Measurements from ENCODE around the gene SORT1. TPM values are rescaled to one million over a fixed set of nuclear protein-coding genes. Genes with fewer than 3 reads are reported as not detected.
"Not testable (repeated sequence)": the region's sequence is repeated elsewhere in the genome, so short reads cannot be mapped to it uniquely, and the experiment has no call there.

The SORT1 gene
- total and polyA plus RNA-seq, 4 donors = 47.3 to 310 (median 96.9) TPM

GRCh38 chr1:109286762-109287161, 111.0 kb downstream of the SORT1 start:
- H3K27me3 ChIP-seq (ENCODE audit: control insufficient read depth in 1 of 2, insufficient read depth in 2 of 2, low read length in 1 of 2); H3K27ac ChIP-seq (ENCODE audit: low read depth in 1 of 2, low read length in 2 of 2); H3K4me3 ChIP-seq (ENCODE audit: low read length in 2 of 2); H3K9me3 ChIP-seq (ENCODE audit: control insufficient read depth, low read length); DNase-seq; H3K4me1 ChIP-seq (ENCODE audit: control insufficient read depth in 1 of 2, insufficient read depth in 2 of 2, low read length in 2 of 2); H3K36me3 ChIP-seq (ENCODE audit: control insufficient read depth in 1 of 2, insufficient read depth in 2 of 2, low read length in 1 of 2); ATAC-seq (ENCODE audit: low FRiP score): not testable (repeated sequence)
- intact Hi-C loops (cut with DNase I) = loop anchor here in 1 of 2 donors (10.0 kb wide), 1 partner anchor 58 kb away; no protein-coding TSS in a partner anchor
- 91 to 92% methylated on average over 5 of the region's 5 CpGs for WGBS, 2 donors

DNA sequence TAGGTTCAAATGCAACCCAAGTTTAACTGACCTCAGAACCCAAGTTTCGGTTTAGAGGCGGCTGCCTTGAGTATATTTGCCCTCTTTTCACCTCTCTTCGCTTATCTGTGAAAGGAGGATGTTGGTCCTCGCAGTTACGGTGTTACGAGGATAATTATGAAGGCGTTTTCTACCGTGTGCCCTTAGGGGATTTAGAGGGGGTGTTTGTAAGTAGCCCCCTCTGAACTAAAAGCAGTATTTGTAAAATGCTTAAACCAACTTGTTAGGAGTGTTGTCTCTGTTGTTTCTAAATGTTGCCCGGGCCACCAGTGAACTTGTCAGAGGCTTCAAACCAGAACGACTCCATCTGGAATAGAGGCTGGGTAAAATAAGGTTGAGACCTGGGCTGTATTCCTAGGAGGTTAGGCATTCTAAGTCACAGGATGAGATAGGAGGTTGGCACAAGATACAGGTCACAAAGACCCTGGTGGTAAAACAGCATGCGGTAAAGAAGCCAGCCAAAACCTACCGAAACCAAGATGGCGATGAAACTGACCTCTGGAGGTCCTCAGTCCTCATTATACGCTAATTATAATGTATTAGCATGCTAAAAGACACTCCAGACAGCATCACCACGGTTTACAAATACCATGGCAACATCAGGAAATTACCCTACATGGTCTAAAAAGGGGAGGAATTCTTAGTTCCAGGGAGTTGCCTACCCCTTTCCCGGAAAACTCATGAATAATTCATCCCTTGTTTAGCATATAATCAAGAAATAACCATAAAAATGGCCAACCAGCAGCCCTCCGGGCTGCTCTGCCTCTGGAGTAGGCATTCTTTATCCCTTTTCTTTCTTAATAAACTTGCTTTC, 113.7 kb downstream of the SORT1 start:
- WGBS, 2 donors = 33 to 35% methylated on average over 17 of the region's 17 CpGs
- Histone ChIP-seq H3K9me3 (ENCODE audit: control insufficient read depth, low read length) (no peaks in the 10 kb centered on the region), H3K4me3 (ENCODE audit: low read length in 2 of 2) (peak overlapping the region; percentile 28 to 51), H3K27me3 (ENCODE audit: control insufficient read depth in 1 of 2, insufficient read depth in 2 of 2, low read length in 1 of 2) (no peaks in the 10 kb centered on the region), H3K36me3 (ENCODE audit: control insufficient read depth in 1 of 2, insufficient read depth in 2 of 2, low read length in 1 of 2) (no peaks in the 10 kb centered on the region), H3K27ac (ENCODE audit: low read depth in 1 of 2, low read length in 2 of 2) (peak overlapping the region; percentile 86 to 92), H3K4me1 (ENCODE audit: control insufficient read depth in 1 of 2, insufficient read depth in 2 of 2, low read length in 2 of 2) (no peaks in the 10 kb centered on the region)
- no peak for ATAC-seq (ENCODE audit: low FRiP score)
- intact Hi-C loops (cut with DNase I) = loop anchor here (2.0 to 10.0 kb wide), 3 partner anchors 21 to 115 kb away; no protein-coding TSS in a partner anchor
- DNase-seq = no peak

- DNase-seq (peak; percentile 98), ATAC-seq (ENCODE audit: low FRiP score) (peak; percentile 99)
- WGBS, 2 donors = 0 to 1% methylated on average over 46 to 56 of the region's 56 CpGs
- no peaks in the 10 kb centered on the region for H3K36me3 ChIP-seq (ENCODE audit: control insufficient read depth in 1 of 2, insufficient read depth in 2 of 2, low read length in 1 of 2)
- no peaks in the 10 kb centered on the region for H3K9me3 ChIP-seq (ENCODE audit: control insufficient read depth, low read length)
- peak within 1 kb of the TSS; percentile 28 to 51 for H3K4me3 ChIP-seq (ENCODE audit: low read length in 2 of 2)
- no peaks in the 10 kb centered on the region for H3K4me1 ChIP-seq (ENCODE audit: control insufficient read depth in 1 of 2, insufficient read depth in 2 of 2, low read length in 2 of 2)
- no peaks in the 10 kb centered on the region for H3K27me3 ChIP-seq (ENCODE audit: control insufficient read depth in 1 of 2, insufficient read depth in 2 of 2, low read length in 1 of 2)
- intact Hi-C loops (cut with DNase I) = loop anchor here (2.0 to 10.0 kb wide), 2 partner anchors 62 to 116 kb away; no protein-coding TSS in a partner anchor
- H3K27ac ChIP-seq (ENCODE audit: low read depth in 1 of 2, low read length in 2 of 2) = peak within 1 kb of the TSS; percentile 86 to 92
Measured at GRCh38 chr1:109282952-109283747, 114.6 kb downstream of the SORT1 start, which contains the start of gene PSRC1. Gene PSRC1 (minus strand): TSS chr1:109283145.

- no peaks in the 10 kb centered on the region for H3K9me3 ChIP-seq (ENCODE audit: control insufficient read depth, low read length)
- H3K27me3 ChIP-seq (ENCODE audit: control insufficient read depth in 1 of 2, insufficient read depth in 2 of 2, low read length in 1 of 2) = no peaks in the 10 kb centered on the region
- WGBS, 2 donors = 1 to 3% methylated on average over 10 of the region's 10 CpGs
- peak in 1 of 2 donors; percentile 73 for DNase-seq
- no peaks in the 10 kb centered on the region for H3K4me1 ChIP-seq (ENCODE audit: control insufficient read depth in 1 of 2, insufficient read depth in 2 of 2, low read length in 2 of 2)
- H3K36me3 ChIP-seq (ENCODE audit: control insufficient read depth in 1 of 2, insufficient read depth in 2 of 2, low read length in 1 of 2) = no peaks in the 10 kb centered on the region
- no peak for ATAC-seq (ENCODE audit: low FRiP score)
- peak overlapping the region in 1 of 2 donors; percentile 38 for H3K27ac ChIP-seq (ENCODE audit: low read depth in 1 of 2, low read length in 2 of 2)
- peak overlapping the region; percentile 12 to 14 for H3K4me3 ChIP-seq (ENCODE audit: low read length in 2 of 2)
- intact Hi-C loops (cut with DNase I) = loop anchor here (2.0 to 10.0 kb wide), 2 partner anchors 62 to 116 kb away; no protein-coding TSS in a partner anchor
Measured at GRCh38 chr1:109282497-109282951, 115.2 kb downstream of the SORT1 start.

DNA sequence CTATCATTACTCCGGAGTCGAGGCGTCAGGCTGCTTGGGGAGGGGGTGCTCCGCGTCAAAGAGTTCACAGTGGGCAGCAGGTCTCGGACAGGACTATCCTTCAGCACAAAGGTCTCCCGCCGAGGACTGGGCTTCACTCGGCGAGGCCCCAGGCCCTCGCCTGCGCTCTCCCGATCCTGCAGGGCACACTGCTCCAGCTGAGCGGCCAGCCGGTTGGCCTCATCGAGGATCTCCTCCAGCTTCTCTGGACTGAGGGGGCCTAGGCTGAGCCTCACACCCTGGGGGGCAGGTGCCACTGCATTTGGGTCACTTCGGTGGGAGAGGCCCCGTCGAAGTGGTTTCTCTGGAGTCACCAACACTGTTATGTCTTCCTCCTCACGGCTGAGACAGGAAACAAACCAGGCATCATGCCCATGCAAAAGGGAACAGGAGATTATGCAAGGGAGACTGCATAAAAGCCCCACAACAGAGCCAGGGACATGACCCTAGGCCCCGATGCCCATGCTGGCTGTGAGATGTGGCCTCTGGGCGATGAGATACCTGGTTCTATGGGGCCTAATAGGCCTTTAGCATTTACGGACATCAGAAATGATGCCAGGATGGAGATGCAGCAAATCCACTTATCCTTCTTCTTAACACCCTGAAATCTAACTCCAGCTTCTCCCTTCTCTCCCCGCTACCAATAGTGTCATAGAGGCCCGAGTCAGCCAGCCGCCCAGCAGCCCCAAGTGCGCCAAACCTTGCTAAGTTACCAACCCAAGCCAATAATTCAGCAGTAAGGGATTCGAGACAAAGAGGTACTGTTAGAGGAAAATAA, 115.8 kb downstream of the SORT1 start:
- Histone ChIP-seq H3K27ac (ENCODE audit: low read depth in 1 of 2, low read length in 2 of 2) (no peak overlapping the region), H3K27me3 (ENCODE audit: control insufficient read depth in 1 of 2, insufficient read depth in 2 of 2, low read length in 1 of 2) (no peaks in the 10 kb centered on the region), H3K4me1 (ENCODE audit: control insufficient read depth in 1 of 2, insufficient read depth in 2 of 2, low read length in 2 of 2) (no peaks in the 10 kb centered on the region), H3K9me3 (ENCODE audit: control insufficient read depth, low read length) (no peaks in the 10 kb centered on the region), H3K36me3 (ENCODE audit: control insufficient read depth in 1 of 2, insufficient read depth in 2 of 2, low read length in 1 of 2) (no peaks in the 10 kb centered on the region), H3K4me3 (ENCODE audit: low read length in 2 of 2) (peak overlapping the region in 1 of 2 donors; percentile 12)
- no peak for ATAC-seq (ENCODE audit: low FRiP score)
- intact Hi-C loops (cut with DNase I) = loop anchor here (2.0 to 10.0 kb wide), 2 partner anchors 63 to 117 kb away; no protein-coding TSS in a partner anchor
- peak in 1 of 2 donors; percentile 74 for DNase-seq
- WGBS, 2 donors = 42 to 51% methylated on average over 28 of the region's 28 CpGs

- no peaks in the 10 kb centered on the region for H3K9me3 ChIP-seq (ENCODE audit: control insufficient read depth, low read length)
- 90 to 93% methylated on average over 12 of the region's 12 CpGs for WGBS, 2 donors
- no peak overlapping the region for H3K4me3 ChIP-seq (ENCODE audit: low read length in 2 of 2)
- DNase-seq (peak in 1 of 2 donors; percentile 70), ATAC-seq (ENCODE audit: low FRiP score) (no peak)
- H3K4me1 ChIP-seq (ENCODE audit: control insufficient read depth in 1 of 2, insufficient read depth in 2 of 2, low read length in 2 of 2) = no peaks in the 10 kb centered on the region
- intact Hi-C loops (cut with DNase I) = loop anchor here in 1 of 2 donors (10.0 kb wide), 1 partner anchor 64 kb away; no protein-coding TSS in a partner anchor
- H3K27ac ChIP-seq (ENCODE audit: low read depth in 1 of 2, low read length in 2 of 2) = no peak overlapping the region
- H3K36me3 ChIP-seq (ENCODE audit: control insufficient read depth in 1 of 2, insufficient read depth in 2 of 2, low read length in 1 of 2) = no peaks in the 10 kb centered on the region
- H3K27me3 ChIP-seq (ENCODE audit: control insufficient read depth in 1 of 2, insufficient read depth in 2 of 2, low read length in 1 of 2) = no peaks in the 10 kb centered on the region
Measured at GRCh38 chr1:109280862-109281261, 116.9 kb downstream of the SORT1 start.

DNA sequence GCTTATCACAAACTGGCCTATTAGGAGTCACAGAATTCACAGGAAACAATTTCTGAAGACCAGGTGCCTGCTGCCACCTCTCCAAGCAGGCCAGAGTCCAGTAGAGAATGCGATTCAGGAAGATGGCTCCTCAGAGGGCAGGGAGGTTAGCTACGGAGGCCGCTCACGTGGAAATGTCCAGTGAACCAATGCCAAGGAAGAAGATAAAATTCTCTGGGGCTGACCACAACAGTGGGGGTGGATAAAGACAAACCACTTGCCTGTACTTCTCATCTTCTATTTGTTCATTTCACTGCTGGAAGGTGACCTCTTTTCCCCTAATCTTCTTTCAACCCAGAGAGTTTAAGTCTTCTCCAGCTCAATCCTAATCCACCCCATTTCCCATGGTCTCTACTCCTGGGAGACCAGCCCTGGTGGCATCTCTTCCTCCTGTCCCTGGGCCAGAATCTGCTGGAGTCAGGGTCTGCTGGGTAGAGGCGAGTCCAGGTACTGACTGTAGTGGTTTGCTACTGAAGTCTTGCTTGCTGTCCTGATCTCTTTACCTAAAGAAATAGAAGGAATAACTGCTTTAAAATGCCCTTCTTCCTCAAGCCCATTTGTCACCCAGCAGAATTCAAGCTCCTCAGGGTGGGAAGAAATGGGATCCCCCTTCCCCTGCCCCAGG, 118.0 kb downstream of the SORT1 start:
- Histone ChIP-seq H3K4me3 (ENCODE audit: low read length in 2 of 2) (no peak overlapping the region), H3K4me1 (ENCODE audit: control insufficient read depth in 1 of 2, insufficient read depth in 2 of 2, low read length in 2 of 2) (no peaks in the 10 kb centered on the region), H3K9me3 (ENCODE audit: control insufficient read depth, low read length) (no peaks in the 10 kb centered on the region), H3K27ac (ENCODE audit: low read depth in 1 of 2, low read length in 2 of 2) (no peak overlapping the region), H3K27me3 (ENCODE audit: control insufficient read depth in 1 of 2, insufficient read depth in 2 of 2, low read length in 1 of 2) (no peaks in the 10 kb centered on the region), H3K36me3 (ENCODE audit: control insufficient read depth in 1 of 2, insufficient read depth in 2 of 2, low read length in 1 of 2) (no peaks in the 10 kb centered on the region)
- intact Hi-C loops (cut with DNase I) = loop anchor here (5.0 to 10.0 kb wide), 3 partner anchors 63 to 255 kb away; partner anchors contain the start of gene GPR61 (in 1 of the 2)
- DNase-seq (no peak), ATAC-seq (ENCODE audit: low FRiP score) (no peak)
- 89 to 94% methylated on average over 5 of the region's 5 CpGs for WGBS, 2 donors

Data from aorta (tissue), 5 donors.